GM12891 (cell line): ENCODE data around the gene EIF3C.
"Not testable (repeated sequence)": the region's sequence is repeated elsewhere in the genome, so short reads cannot be mapped to it uniquely, and the experiment has no call there.

Experiments used
- POLR2A ChIP-seq: IDR thresholded peaks from 2 replicates; pipeline ENCODE4 v1.6.1; 2011; ENCODE audit warnings: low read depth, low read length, control low read depth
- POLR2AphosphoS5 ChIP-seq: IDR thresholded peaks from 2 replicates; pipeline ENCODE4 v1.6.1; 2011; ENCODE audit warnings: low read depth, low read length, control low read depth
- TAF1 ChIP-seq: IDR thresholded peaks from 2 replicates; pipeline ENCODE4 v1.6.1; 2011; ENCODE audit warnings: low read depth, low read length, control low read depth

- TF ChIP-seq TAF1, POLR2AphosphoS5, POLR2A: not testable (repeated sequence)
Measured at GRCh38 chr16:28731253-28731652, 20.0 kb downstream of the EIF3C start.
